Fibroblast of lung (primary cell): ENCODE data around the gene RACGAP1.

ENCODE experiments used
- EZH2 ChIP-seq: IDR thresholded peaks from 2 replicates; pipeline ENCODE4 v1.5.1; 2012; ENCODE audit warnings: low read length, control low read depth, mild to moderate bottlenecking; ENCODE audit errors: missing control alignments
- TF ChIP-seq, protein P1 (sequence below), 2 donors: IDR thresholded peaks in 1 of 2; conservative IDR thresholded peaks in 1 of 2; 1 replicate in 1 of 2; 2 replicates in 1 of 2; pipeline ENCODE4 v1.5.1; 2011 to 2012; ENCODE audit warnings: low read length in 2 of 2, control low read depth in 1 of 2, inconsistent platforms in 1 of 2, low read depth in 1 of 2, mild to moderate bottlenecking in 1 of 2

DNA sequence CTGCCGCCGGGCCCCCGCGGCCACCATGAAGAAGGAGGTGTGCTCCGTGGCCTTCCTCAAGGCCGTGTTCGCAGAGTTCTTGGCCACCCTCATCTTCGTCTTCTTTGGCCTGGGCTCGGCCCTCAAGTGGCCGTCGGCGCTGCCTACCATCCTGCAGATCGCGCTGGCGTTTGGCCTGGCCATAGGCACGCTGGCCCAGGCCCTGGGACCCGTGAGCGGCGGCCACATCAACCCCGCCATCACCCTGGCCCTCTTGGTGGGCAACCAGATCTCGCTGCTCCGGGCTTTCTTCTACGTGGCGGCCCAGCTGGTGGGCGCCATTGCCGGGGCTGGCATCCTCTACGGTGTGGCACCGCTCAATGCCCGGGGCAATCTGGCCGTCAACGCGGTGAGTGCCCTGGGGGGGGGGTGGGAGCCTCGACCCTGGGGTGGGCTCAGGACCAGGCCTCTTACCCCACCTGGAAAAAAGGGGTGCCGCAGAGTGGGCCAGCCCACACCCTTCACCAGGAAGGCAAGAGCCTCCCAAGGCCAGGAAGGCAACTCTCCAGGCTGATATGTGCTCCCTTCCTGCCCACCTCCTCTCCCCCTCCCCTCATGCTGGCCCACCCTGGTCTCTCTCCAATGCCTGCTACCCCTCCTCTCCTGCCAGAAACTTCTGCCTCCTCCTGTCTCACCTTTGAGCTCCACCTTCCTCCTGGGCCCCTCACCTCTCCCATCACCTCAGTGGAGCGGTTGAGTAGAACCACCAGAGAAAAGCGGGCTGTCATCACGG, 63.1 kb downstream of the RACGAP1 start:
- TF ChIP-seq, protein P1, sequence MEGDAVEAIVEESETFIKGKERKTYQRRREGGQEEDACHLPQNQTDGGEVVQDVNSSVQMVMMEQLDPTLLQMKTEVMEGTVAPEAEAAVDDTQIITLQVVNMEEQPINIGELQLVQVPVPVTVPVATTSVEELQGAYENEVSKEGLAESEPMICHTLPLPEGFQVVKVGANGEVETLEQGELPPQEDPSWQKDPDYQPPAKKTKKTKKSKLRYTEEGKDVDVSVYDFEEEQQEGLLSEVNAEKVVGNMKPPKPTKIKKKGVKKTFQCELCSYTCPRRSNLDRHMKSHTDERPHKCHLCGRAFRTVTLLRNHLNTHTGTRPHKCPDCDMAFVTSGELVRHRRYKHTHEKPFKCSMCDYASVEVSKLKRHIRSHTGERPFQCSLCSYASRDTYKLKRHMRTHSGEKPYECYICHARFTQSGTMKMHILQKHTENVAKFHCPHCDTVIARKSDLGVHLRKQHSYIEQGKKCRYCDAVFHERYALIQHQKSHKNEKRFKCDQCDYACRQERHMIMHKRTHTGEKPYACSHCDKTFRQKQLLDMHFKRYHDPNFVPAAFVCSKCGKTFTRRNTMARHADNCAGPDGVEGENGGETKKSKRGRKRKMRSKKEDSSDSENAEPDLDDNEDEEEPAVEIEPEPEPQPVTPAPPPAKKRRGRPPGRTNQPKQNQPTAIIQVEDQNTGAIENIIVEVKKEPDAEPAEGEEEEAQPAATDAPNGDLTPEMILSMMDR (conservative IDR thresholded peaks at IDR 0.05 in 1 of 2, IDR thresholded peaks at IDR 0.05 in 1 of 2; ENCODE audit: low read depth in 1 of 2, low read length in 2 of 2), result no peak
- peak; percentile 52 for TF ChIP-seq EZH2
